AG04450 (cell line): ENCODE measurements around the gene AUP1. TPM values are rescaled to one million over a fixed set of nuclear protein-coding genes. Genes with fewer than 3 reads are reported as not detected.
A peak's percentile ranks its signal among the peaks of the same experiment; 100 is the strongest.

Experiments used
- CTCF ChIA-PET: fragments of 300-600, 350-600 bp; formaldehyde crosslinking; extraction: SDS; loops from one replicate; lab custom pipeline; 2022; ENCODE audit warnings: antibody characterized with exemption, inconsistent platforms; lab: Charles Lee
- POLR2A ChIA-PET: fragments of 350-600 bp; formaldehyde crosslinking; extraction: SDS; loops from one replicate; lab custom pipeline; 2021; ENCODE audit warnings: antibody characterized with exemption, inconsistent platforms; lab: Yijun Ruan, JAX
- DNase-seq: peaks from one replicate; pipeline ENCODE4 v3.0.0-alpha.2; 2011; ENCODE audit warnings: low read depth, low spot score
- H3K27ac ChIP-seq: one replicate; pipeline ENCODE4 v1.5.1; 2012; ENCODE audit warnings: low read depth, low read length, control low read depth
- H3K27me3 ChIP-seq: one replicate; pipeline ENCODE4 v1.6.0; 2012; ENCODE audit warnings: low read length; ENCODE audit not compliant: control insufficient read depth, insufficient read depth
- H3K4me3 ChIP-seq: 2 replicates; pipeline ENCODE4 v1.5.1; 2011; ENCODE audit warnings: mild to moderate bottlenecking, low read depth, low read length, control low read depth
- H3K9me3 ChIP-seq: 2 replicates; pipeline ENCODE4 v1.5.1; 2012; ENCODE audit warnings: low read length; ENCODE audit not compliant: control insufficient read depth, insufficient read depth
- CTCF ChIP-seq: IDR thresholded peaks from 2 replicates; pipeline ENCODE4 v1.5.1; 2011; ENCODE audit warnings: low read depth, low read length, control low read depth, inconsistent platforms
- polyA plus RNA-seq: library from polyadenylated mRNA; depleted of rRNA; stranded (reverse); fragments of >200 nt; gene quantifications from 2 replicates; pipeline ENCODE4 v1.2.3, GENCODE V29; 2011

The AUP1 gene
- polyA plus RNA-seq, 1 experiment: 51.9 TPM

GRCh38 chr2:74548285-74548899 lies 18.9 kb upstream of the AUP1 start:
- POLR2A ChIA-PET: no interaction called here
- Histone ChIP-seq H3K9me3 (peaks cover 6% of the 10 kb centered on the region; the same call in 1 of the 2 replicates), H3K27me3 (no peaks in the 10 kb centered on the region), H3K4me3 (peak overlapping the region; percentile 60), H3K27ac (no peak overlapping the region)
- no peak for TF ChIP-seq CTCF
- CTCF ChIA-PET: no interaction called here
- DNase-seq: no peak

GRCh38 chr2:74546004-74546403 lies 16.5 kb upstream of the AUP1 start:
- CTCF ChIA-PET: interaction anchor here (1.4 kb wide), 1 partner anchor 42 kb away, joined by 3 read pairs; no protein-coding TSS in a partner anchor
- POLR2A ChIA-PET: no interaction called here

GRCh38 chr2:74544634-74545033 lies 15.1 kb upstream of the AUP1 start:
- peaks cover 6% of the 10 kb centered on the region; the same call in 1 of the 2 replicates for H3K9me3 ChIP-seq
- CTCF ChIA-PET: no interaction called here
- POLR2A ChIA-PET: no interaction called here
- no peak overlapping the region for H3K4me3 ChIP-seq
- DNase-seq: no peak
- no peaks in the 10 kb centered on the region for H3K27me3 ChIP-seq
- no peak for TF ChIP-seq CTCF
- no peak overlapping the region for H3K27ac ChIP-seq

More at GRCh38 chr2:74546004-74546403, 16.5 kb upstream of the AUP1 start:
- no peak overlapping the region for H3K4me3 ChIP-seq
- no peak for DNase-seq
- H3K27ac ChIP-seq: no peak overlapping the region
- peaks cover 6% of the 10 kb centered on the region; the same call in 1 of the 2 replicates for H3K9me3 ChIP-seq
- H3K27me3 ChIP-seq: no peaks in the 10 kb centered on the region
- TF ChIP-seq CTCF: no peak

- TF ChIP-seq CTCF: no peak
- H3K27me3 ChIP-seq: no peaks in the 10 kb centered on the region
- no peak overlapping the region for H3K27ac ChIP-seq
- DNase-seq: no peak
- no peaks in the 10 kb centered on the region for H3K9me3 ChIP-seq
- CTCF ChIA-PET: interaction anchor here (0.5 kb wide), 1 partner anchor 10 kb away, joined by 3 read pairs; no protein-coding TSS in a partner anchor
- POLR2A ChIA-PET: no interaction called here
- H3K4me3 ChIP-seq: no peak overlapping the region
Observed at GRCh38 chr2:74542978-74543377, 13.5 kb upstream of the AUP1 start.

GRCh38 chr2:74540291-74540690 lies 10.8 kb upstream of the AUP1 start:
- CTCF ChIA-PET: interaction anchor here (1.1 kb wide), 1 partner anchor 47 kb away, joined by 3 read pairs; no protein-coding TSS in a partner anchor
- no peak for DNase-seq
- no peak overlapping the region for H3K27ac ChIP-seq

More at GRCh38 chr2:74540291-74540690, 10.8 kb upstream of the AUP1 start:
- POLR2A ChIA-PET: interaction anchor here (0.7 kb wide), 1 partner anchor 50 kb away, joined by 5 read pairs; no protein-coding TSS in a partner anchor
- no peaks in the 10 kb centered on the region for H3K9me3 ChIP-seq
- no peak for TF ChIP-seq CTCF
- no peak overlapping the region for H3K4me3 ChIP-seq
- H3K27me3 ChIP-seq: no peaks in the 10 kb centered on the region
